Stimulated activated CD8-positive, alpha-beta memory T cell treated with anti-CD3 and anti-CD28 coated beads, Interleukin-15, amount 100 ng/mL, for 48 hours (primary cell): ENCODE measurements around the gene IGF1.
"Not testable (repeated sequence)": the region's sequence is repeated elsewhere in the genome, so short reads cannot be mapped to it uniquely, and the experiment has no call there.

Experiments
- DNase-seq, 2 donors: peaks; one replicate each; pipeline ENCODE4 v3.0.0-alpha.2; 2020; ENCODE audit warnings: low read depth in 2 of 2

IGF1 gene

DNA sequence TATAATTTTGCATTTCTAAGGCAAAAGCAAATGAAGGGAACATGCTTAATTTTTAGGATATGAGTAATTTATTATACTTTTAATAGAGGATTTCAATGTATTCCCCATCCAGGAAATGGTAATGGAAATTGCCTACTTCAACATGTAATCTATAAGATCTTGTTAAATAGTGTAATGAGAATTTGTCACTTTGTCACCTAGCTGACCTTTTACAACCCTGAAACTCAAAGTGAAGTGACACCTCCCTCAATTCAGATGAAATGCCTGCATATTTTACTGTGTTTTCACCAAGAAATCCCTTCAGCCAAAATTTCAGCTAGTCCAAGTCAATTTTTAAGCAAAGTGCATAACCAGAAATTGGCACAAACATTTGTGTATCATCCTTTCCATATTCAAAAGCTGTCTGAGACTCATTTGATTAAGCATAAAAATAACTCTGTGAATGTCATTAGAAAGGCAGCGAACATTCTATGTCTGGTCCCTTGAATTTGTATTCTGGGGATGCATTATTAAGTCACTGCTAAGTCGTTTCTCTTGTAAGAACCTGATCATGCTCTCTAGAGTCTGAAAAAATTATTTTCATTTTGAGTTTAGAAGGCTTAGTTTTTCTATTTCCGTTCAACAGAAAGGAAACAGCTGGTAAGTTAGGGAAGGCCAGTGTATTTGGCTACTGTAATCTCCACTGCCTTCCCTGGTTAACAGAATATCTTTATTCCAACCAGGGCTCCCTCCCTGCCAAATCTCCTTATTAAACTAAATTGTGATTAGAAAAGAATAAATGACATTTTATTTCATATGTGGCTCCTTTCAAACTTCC lies 100.8 kb downstream of the IGF1 start:
- DNase-seq = no peak

DNA sequence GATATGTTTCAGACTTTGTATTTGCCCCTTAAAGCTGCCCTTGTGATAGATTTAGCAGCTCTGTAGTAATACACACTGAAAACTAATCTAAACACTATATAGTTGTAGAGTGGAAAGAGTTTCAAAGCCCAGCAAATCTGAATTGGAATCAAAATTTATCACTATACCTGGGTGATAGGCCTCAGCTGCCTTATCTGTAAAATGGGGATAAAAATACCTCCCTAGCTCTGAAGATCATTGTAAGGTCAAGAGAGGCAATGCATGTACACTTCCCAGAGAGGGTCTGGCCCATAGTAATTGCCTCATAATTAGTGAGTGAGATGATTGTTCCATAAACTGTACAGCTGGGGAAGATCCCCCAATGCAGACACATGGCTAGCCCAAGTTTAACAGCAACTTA lies 103.6 kb downstream of the IGF1 start:
- DNase-seq = no peak

DNA sequence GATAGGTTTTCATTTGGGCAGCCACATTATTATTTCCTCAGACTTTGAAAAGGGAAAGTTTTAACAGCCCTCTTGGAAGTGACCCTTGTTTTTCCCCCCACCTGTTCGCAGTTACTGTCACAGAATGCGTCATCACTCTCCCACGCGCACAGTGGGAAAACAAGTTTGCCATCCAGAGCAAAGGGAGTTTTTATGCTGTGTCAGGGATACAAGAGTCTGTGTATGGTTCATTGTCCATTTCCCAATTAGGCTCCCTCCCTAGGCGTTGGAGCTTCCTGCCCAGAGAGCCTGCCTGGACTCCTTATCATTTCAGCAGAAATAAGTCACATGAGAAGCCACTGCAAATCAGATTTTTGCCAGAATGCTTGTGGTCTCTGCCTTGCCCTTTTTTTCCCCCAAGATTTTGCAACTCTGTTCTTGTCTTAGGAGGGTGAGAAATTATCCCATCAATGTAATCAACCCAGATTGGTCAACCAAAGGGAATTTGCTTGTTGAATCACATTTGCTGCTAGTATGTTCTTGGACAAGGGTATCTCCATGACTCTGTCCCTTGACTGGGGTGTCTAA lies 104.1 kb downstream of the IGF1 start:
- peak in 1 of 2 donors; percentile 4 for DNase-seq

DNA sequence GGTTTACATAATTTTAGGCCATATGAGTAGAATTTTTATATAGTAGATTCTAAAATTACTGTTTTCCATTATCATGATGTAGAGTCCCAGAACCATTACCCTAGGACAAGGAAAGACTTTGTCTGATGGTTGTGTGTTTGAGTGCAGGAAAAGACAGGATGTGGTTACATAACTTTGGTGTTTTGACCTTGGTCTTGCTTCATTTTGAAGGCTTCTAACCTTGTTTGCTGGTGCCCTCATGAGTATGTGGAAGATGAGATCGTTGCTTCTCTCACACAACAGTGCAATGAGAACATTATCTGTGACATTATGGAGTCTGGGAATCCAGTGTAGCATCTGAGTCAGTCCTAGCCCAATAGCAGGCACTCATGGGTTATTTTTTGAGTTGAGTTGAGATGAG lies 106.2 kb downstream of the IGF1 start:
- DNase-seq = no peak

DNA sequence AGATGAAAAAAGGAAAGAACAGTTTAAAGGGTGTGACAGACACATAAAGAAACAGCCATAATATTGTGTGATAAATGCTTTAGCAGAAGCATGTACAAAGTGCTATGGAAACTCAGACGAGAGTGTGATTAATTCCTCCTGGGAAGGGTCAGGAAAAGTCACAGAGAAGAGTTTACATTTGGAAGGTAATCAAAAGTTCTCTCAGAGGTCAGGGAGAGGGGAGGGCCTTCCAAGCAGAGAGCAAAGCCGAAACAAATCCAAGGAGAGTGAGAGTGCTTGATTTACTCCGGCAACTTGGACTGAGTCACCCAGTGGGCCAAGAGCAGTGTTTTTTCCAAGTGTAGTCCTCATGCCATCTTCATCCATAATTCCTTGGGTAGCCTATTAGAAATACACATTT lies 108.3 kb downstream of the IGF1 start:
- no peak for DNase-seq

DNA sequence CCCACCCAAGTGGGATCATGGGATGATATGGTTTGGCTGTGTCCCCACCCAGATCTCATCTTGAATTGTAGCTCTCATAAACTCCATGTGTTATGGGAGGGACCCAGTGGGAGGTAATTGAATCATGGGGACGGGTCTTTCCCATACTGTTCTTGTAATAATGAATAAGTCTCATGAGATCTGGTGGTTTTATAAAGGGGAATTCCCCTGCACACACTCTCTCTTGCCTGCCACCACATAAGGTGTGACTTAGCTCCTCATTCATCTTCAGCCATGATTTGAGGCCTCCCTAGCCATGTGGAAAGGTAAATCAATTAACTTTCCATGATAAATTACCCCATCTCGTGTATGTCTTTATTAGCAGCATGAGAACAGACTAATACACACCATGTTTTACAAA lies 109.2 kb downstream of the IGF1 start:
- no peak for DNase-seq

DNA sequence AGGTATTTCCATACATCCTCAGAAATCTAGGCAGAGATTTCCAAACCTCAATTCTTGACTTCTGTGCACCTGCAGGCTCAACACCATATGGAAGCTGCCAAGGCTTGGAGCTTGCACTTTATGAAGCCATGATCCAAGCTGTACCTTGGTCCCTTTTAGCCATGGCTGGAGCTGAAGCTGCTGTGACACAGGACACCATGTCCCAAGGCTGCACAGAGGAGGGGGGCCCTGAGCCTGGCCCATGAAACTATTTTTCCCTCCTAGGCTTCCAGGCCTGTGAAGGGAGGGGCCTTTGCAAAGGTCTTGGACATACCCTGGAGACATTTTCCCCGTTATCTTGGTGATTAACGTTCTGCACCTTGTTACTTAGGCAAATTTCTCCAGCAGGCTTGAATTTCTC lies 110.5 kb downstream of the IGF1 start:
- DNase-seq = no peak

DNA sequence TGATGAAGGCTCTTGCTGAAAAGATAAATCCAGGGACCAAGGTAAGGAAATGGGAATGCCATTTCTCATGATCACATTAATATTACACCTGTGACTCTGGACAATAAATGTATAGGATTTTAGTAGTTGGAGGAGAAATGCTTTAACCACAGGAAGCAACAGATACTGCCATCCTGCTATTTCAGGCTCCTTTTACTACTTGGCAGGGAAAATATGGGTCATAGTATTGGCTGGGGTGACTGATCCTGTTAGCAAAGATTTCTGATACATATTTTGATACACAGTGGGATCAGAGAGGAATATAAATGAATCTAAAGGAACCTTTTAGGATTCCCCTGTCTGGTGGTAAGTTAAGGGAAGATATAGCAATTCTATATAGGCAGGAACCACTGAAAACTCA lies 115.0 kb downstream of the IGF1 start:
- DNase-seq = no peak

DNA sequence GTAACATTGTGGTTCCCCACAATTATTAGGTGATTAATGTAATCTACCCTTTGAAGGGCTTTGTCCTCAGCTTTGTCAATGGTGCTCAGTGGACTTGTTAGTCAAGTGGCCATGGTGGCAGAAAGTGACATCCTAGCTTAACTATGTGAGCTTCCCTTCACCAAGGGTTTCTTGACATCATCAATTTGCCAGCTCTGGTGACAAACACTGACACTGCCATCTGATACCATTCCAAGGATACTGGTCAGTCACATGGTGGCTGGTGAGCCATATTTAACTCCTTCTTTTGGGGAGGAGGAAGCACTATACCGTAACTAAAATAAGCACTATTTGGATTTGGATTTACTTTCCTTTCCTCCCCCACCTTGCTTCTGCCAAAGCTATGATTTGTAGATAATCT lies 115.7 kb downstream of the IGF1 start:
- DNase-seq = no peak

DNA sequence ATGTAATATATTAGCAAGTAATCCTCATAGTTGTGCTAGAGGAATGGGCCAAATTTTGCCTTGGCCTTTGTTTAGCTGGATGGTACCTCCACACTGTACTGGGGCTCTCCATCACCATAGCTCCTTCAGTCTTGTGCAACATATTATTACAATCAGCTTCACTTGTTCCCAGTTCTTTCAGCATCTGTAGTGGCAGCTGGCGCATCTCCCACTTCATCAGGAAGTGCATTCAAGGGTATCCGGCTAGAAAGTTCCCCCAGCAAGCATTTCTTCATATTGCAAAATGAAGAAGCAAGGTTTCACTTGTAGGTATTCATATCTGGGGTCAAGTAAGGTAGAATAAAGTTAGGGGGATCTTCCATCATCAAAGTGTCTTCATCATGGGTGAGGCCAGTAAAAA lies 123.7 kb downstream of the IGF1 start:
- DNase-seq = no peak

DNA sequence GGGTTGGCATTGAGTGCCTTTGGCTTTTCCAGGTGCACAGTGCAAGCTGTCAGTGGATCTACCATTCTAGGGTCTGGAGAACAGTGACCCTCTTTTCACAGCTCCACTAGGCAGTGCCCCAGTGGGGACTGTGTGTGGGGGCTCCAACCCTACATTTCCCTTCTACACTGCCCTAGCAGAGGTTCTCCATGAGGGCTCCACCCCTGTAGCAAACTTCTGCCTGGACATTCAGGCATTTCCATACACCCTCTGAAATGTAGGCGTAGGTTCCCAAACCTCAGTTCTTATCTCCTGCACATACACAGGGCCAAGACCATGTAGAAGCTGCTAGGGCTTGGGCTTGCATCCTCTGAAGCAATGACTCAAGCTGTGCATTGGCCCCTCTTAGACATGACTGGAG lies 126.1 kb downstream of the IGF1 start:
- DNase-seq = not testable (repeated sequence)

DNA sequence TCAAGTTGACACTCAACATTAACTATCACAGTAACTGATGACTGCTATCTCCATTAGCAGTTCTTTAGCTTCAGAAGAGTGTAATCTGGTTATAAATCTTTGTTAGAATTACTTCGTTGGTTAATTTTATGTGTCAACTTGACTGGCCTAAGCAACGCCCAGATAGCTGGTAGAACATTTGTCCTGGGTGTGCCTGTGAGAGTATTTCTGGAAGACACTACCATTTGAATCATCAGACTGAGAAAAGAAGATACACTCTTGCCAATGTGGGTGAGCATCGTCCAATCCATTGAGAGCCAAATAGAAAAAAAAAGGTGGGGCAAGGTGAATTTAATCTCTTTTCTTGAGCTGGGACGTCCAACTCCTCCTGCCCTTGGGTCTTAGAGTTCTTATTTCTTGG lies 129.0 kb downstream of the IGF1 start:
- DNase-seq = no peak

DNA sequence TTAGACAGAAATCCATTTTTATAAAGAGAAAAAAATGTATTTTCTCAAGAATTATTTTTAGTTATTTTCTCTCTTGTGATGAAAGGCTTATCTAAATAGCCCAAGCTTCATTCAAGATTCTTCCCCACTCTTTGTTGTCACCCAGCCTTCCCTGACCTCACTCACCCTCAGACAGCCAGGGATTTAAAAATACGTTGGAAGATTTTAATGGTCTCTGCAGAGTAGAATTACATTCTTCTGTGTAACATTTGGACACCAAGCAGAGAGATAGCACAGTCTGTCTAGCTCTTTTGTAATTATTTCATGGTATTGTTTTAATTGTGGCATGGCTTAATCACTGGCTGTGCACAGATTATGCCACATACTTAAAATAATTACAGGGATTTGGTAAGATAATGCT lies 130.3 kb downstream of the IGF1 start:
- no peak for DNase-seq

DNA sequence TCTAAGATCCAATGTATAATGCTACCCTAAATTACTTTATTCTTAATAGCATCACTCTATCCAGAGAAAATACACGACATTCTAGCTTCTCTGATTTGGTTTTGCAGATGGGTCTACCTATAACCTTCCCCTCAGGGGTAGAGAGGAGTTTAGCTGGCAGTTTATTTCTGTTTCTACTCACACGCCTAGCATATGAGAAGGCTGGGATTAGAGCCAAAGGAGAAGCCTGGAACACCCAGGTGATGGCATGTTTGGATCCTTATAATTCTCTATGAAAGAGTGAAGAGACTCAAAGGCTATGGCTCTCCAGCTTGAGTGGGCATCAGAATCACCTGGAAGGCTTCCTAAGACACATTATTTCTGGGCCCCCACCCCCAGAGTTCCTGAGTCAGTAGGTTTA lies 131.3 kb downstream of the IGF1 start:
- DNase-seq = no peak

DNA sequence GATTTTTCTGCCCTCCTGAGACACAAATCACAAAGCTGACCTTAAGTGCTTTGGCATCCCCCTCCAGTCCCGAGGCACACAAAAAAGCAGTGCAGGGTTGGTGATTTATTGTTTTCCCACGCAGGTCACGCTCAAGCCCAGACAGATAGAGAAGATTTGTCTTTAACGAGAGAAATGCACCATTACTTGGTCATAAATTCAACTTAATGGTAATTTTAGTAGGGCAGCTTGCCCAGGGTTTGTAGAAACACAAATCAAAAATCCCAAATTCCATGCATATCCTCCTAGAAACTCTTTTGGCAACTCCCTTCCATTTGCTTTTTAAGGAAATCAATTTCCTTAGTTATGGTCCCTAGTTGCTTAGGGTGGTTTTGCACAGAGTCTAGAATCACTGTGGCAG lies 132.6 kb downstream of the IGF1 start:
- no peak for DNase-seq
